H54 (cell line): Measurements from ENCODE around the gene CHML.

Experiments used
- DNase-seq: peaks from one replicate; pipeline ENCODE4 v3.0.0; 2011; ENCODE audit warnings: low spot score, mixed read lengths; ENCODE audit not compliant: insufficient read length
- FAIRE-seq: peaks from 3 replicates; lab custom pipeline; 2011; peaks lifted over from hg19 to GRCh38; lab: Jason Lieb, UNC
- POLR2A ChIP-seq: IDR thresholded peaks from 2 replicates; pipeline ENCODE4 v1.6.1; 2011; ENCODE audit warnings: low read depth, mild to moderate bottlenecking, low read length

The CHML gene

GRCh38 chr1:241617426-241617825 lies 22.7 kb downstream of the CHML start:
- TF ChIP-seq POLR2A: no peak
- no peak for DNase-seq
- FAIRE-seq: no peak

- peak; percentile 30 for DNase-seq
- no peak for TF ChIP-seq POLR2A
- FAIRE-seq: no peak
These were observed 24.9 kb downstream of the CHML start for GRCh38 chr1:241615043-241615974.

- FAIRE-seq (no peak), DNase-seq (no peak)
- TF ChIP-seq POLR2A: no peak
These were observed 25.6 kb downstream of the CHML start for GRCh38 chr1:241614572-241614971.

DNA sequence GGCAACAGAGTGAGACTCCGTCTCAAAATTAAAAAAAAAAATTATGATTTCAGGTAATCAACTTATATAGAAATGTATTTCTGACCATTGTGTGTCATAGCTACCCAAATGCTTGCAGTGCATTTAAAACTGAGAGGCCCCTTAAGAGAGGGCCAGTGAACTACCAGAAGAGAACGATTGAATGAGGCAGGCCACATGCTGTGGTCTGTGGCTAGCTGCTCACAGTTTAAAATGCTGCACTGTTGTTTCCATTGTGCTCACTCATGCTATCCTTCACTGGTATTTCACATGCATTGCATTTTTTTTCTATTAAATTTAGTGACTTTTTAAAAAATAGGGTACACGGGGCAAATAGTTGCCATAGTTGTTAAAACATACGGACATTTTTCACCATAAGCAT lies 26.0 kb downstream of the CHML start:
- DNase-seq (no peak), FAIRE-seq (no peak)
- TF ChIP-seq POLR2A: no peak

DNA sequence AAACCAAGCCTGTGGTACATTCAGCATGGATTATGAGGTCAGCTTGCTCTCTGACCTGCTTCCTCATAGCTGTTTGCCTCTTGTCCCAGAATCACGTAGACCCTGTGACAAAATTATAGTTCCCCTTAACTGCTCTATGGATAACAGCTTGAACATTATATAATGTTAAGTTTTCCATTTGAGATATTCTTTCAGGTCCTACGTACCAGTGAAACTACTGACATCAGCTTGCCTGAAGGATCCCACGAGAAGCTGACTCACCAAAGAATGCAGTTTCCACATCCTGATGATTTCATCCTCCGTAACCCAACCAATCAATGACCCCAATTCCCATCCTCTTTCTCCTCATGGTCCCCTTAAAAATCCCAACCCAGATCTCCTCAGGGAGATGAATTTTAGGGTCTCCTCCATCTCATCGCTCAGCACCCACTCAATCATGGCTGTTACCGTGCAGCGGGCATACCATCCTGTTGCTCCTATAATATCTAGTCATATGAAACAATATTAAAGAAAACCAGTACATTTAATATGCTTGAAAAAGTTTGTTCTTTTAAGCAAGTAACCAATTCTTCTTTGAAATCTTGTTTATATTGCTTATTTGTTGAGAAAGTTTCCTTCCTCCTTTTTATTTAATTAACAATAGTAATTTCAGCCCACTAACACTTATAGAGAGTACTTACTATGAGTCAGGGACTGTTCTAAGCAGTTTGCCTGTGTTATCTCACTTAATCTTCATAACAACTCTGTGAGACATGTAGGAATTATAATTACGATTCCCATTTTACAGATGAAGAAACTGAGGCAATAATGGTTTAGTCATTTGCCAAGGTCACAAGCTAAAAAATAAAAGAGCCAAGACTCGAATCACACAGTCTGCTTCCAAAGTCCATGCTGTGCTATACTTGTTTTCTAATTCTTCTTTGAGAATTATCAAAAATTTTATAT lies 27.4 kb downstream of the CHML start:
- FAIRE-seq: no peak

GRCh38 chr1:241611736-241612135 lies 28.4 kb downstream of the CHML start:
- DNase-seq (no peak), FAIRE-seq (no peak)
- TF ChIP-seq POLR2A: no peak

More for the DNA sequence above, 27.4 kb downstream of the CHML start:
- no peak for DNase-seq
- TF ChIP-seq POLR2A: no peak

GRCh38 chr1:241611063-241611462 lies 29.1 kb downstream of the CHML start:
- FAIRE-seq: no peak
- no peak for TF ChIP-seq POLR2A
- DNase-seq: no peak

GRCh38 chr1:241610056-241610815 lies 29.9 kb downstream of the CHML start:
- no peak for FAIRE-seq
- TF ChIP-seq POLR2A: no peak
- DNase-seq: no peak

GRCh38 chr1:241608379-241609033 lies 31.7 kb downstream of the CHML start:
- TF ChIP-seq POLR2A: no peak
- DNase-seq (no peak), FAIRE-seq (peak; percentile 11)

GRCh38 chr1:241607497-241607896 lies 32.7 kb downstream of the CHML start:
- TF ChIP-seq POLR2A: no peak
- DNase-seq: no peak
- FAIRE-seq: no peak

- no peak for TF ChIP-seq POLR2A
- DNase-seq: no peak
- no peak for FAIRE-seq
These were observed 33.6 kb downstream of the CHML start for GRCh38 chr1:241606544-241606943.

GRCh38 chr1:241605146-241605805 lies 34.9 kb downstream of the CHML start:
- DNase-seq (no peak), FAIRE-seq (no peak)
- no peak for TF ChIP-seq POLR2A

DNA sequence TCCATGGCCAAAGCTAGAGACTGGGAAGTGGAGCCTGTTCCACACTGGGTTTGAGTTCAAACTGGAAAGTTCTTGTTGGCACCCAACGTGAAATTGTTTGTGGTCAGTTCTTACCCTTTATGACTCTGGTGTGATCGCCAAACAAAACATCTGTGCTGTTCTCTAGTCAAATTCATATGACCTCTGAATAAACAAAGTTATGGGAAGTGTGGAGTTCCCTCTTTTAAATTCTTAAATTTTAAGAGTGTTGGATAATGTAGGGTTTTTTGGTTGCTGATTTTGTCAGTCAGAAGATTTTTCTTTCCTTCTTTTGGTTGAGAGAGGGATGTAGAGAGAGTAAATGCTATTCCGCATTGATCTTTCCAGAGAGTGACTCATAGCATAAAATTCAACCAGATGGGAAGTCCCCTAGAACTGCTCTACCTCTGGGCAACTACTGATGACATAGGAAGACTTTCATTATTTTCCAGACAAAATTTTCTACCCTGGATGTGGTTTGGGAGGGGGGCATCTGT lies 36.4 kb downstream of the CHML start:
- FAIRE-seq (no peak), DNase-seq (peak; percentile 30)
- no peak for TF ChIP-seq POLR2A
